Brain microvascular endothelial cell (primary cell): ENCODE data around the gene EFNA5.

ENCODE experiments used
- DNase-seq: peaks from one replicate; pipeline ENCODE4 v3.0.0-alpha.2; 2020
- H3K27ac ChIP-seq: fragments of 250-450 bp; sonication (Bioruptor Pico); 2 replicates; pipeline ENCODE4 v1.5.1; 2020; ENCODE audit warnings: mild to moderate bottlenecking, moderate library complexity
- H3K27me3 ChIP-seq: fragments of 250-450 bp; sonication (Bioruptor Pico); replicated peaks from 2 replicates; pipeline ENCODE4 v1.5.1; 2020; ENCODE audit warnings: mild to moderate bottlenecking
- H3K36me3 ChIP-seq: fragments of 250-450 bp; sonication (Bioruptor Pico); replicated peaks from 2 replicates; pipeline ENCODE4 v1.5.1; 2020; ENCODE audit warnings: mild to moderate bottlenecking
- H3K4me3 ChIP-seq: 2 replicates; pipeline ENCODE4 v1.5.1; 2011; ENCODE audit warnings: low read depth, mild to moderate bottlenecking, control low read depth, low read length, moderate library complexity
- in situ Hi-C: cut with HindIII; loops from 2 replicates; pipeline ENCODE4 v1.10.0; 2017; ENCODE audit warnings: low sequenced_read_pairs, low pct_ligation_motif_present
- TF ChIP-seq, protein P1 (sequence below): IDR thresholded peaks from 2 replicates; pipeline ENCODE4 v1.5.1; 2011; ENCODE audit warnings: low read depth, mild to moderate bottlenecking, moderate library complexity, low read length, control low read depth, inconsistent platforms; ENCODE audit errors: missing control alignments

Gene EFNA5

DNA sequence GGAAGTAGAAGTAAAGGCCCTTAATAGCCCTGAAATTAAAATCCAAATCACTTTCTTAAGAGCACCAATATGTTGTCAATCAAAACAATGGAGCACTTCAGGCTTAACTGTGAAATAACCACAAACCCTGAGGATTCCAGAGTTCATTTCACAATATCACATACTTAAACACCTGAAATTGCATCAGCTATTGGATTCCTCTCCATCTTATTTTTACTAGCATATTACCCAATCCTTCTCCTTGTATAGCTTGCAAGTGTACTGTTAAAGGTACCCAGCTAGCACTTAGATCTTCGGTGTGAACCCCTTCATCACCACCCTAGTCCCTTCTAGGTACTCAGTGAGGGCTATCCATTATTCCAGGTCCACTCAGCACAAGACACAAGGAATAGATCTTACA is 287.3 kb downstream of the EFNA5 start:
- in situ Hi-C loops, result no loop called here
- Histone ChIP-seq H3K4me3 (no peak overlapping the region), H3K36me3 (no peaks in the 10 kb centered on the region), H3K27ac (no peak overlapping the region), H3K27me3 (no peaks in the 10 kb centered on the region)
- no peak for DNase-seq
- TF ChIP-seq, protein P1, sequence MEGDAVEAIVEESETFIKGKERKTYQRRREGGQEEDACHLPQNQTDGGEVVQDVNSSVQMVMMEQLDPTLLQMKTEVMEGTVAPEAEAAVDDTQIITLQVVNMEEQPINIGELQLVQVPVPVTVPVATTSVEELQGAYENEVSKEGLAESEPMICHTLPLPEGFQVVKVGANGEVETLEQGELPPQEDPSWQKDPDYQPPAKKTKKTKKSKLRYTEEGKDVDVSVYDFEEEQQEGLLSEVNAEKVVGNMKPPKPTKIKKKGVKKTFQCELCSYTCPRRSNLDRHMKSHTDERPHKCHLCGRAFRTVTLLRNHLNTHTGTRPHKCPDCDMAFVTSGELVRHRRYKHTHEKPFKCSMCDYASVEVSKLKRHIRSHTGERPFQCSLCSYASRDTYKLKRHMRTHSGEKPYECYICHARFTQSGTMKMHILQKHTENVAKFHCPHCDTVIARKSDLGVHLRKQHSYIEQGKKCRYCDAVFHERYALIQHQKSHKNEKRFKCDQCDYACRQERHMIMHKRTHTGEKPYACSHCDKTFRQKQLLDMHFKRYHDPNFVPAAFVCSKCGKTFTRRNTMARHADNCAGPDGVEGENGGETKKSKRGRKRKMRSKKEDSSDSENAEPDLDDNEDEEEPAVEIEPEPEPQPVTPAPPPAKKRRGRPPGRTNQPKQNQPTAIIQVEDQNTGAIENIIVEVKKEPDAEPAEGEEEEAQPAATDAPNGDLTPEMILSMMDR, result no peak

DNA sequence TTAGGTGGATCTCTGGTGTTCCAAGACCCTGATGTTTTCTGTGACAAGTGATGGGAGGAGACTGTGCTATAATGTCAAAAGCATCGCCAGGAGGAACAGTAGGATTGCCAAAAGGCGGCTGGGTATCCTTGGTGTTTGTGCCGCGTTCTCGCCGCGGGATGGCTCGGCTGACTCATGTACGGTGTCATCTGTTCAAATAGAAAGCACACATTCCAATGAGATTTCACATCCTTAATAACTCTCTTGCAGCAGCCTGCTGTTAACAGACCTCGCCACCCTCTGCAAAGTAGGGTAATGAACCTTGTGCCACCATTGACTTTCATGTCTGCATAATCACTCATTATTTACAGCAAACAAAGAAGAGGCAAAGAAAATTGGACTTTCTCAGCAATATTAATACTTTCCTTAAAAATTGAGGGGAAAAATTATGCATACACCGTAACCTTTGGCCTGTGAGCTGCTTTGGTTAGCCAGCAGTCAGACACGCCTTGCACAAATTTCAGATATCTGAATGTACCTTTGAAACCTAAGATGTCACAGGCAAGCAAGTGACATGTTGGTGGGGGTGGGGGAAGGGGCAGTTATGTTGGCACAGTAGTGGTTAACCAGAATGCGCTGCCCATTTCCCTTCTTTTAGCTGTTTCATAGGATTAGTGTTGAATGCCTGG is 289.4 kb downstream of the EFNA5 start:
- peak; percentile 90 for DNase-seq
- Histone ChIP-seq H3K4me3 (no peak overlapping the region), H3K27ac (peak overlapping the region; percentile 36), H3K27me3 (no peaks in the 10 kb centered on the region), H3K36me3 (no peaks in the 10 kb centered on the region)
- in situ Hi-C loops, result no loop called here
- TF ChIP-seq, protein P1, result peak; percentile 17

DNA sequence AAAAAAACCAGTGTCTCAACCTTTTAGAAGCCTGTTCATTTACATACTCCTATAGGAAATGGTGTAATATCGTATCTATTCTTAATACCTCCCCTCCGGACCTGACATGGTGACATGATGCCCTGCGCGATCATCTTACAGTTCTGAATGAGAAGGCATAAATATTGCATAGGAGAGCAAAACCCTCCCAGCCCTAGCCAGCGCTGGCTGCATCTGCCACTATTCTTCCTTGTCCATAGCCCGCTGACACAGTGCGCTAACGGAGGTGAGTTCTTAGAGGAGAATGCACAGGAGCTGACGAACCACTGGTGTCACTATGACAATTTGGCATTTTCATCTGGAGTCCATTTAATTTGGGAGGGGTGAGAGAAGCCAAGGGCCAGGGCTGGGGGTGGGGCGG is 290.1 kb downstream of the EFNA5 start:
- in situ Hi-C loops, result no loop called here
- H3K27me3 ChIP-seq, result no peaks in the 10 kb centered on the region
- DNase-seq, result no peak
- no peak overlapping the region for H3K4me3 ChIP-seq
- TF ChIP-seq, protein P1, result no peak
- H3K36me3 ChIP-seq, result no peaks in the 10 kb centered on the region
- no peak overlapping the region for H3K27ac ChIP-seq

DNA sequence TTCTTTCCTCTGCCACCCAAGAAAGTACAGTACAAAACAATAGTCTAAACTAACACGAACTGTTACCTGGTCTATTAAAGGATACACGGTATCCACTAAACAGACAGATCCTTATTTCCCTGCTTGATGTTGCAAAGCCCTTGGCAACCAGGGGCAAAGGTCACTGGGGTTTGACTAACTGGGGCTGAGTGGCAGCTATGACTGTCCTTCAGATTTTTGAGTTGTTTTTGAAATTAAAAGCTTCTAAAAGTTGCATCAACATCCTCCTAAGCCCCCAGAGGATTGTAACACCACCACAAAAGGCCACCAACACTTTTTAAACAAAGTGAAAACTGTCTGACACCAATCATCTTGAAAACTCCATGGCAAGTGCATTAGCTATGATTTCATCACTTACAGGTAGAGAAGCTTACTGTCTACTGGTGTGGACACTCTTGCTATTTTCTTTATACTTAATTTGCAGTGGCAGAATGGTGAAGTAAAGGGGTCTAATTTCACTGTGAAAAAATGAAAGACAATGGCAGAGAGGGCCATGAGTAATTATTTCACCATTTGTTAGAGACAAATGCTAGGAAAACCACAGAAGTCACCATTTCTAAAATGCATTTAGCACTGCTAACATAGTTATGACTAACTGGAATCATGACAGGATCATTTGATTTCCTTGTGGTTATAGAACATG is 292.4 kb downstream of the EFNA5 start:
- TF ChIP-seq, protein P1, result no peak
- Histone ChIP-seq H3K27me3 (no peaks in the 10 kb centered on the region), H3K27ac (no peak overlapping the region), H3K4me3 (no peak overlapping the region), H3K36me3 (no peaks in the 10 kb centered on the region)
- no peak for DNase-seq
- in situ Hi-C loops, result no loop called here

DNA sequence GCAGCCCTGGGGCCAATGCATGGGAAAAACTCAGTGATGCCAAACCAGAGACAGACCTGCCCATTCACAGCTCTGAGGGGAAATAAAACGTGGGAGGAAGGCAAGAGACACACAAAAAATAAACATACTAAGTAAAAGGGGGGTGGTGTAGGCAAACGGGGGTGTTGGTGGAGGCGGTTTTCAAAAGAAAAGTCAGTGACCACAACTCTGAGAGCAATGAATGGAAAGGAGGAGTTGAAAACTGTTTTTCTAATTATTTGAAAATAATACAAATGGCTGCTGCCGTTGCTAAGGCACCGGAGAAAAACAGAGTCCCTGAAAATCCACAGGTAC is 293.5 kb downstream of the EFNA5 start:
- DNase-seq, result no peak
- in situ Hi-C loops, result no loop called here
- Histone ChIP-seq H3K4me3 (no peak overlapping the region), H3K27me3 (no peaks in the 10 kb centered on the region), H3K27ac (peak overlapping the region; percentile 67), H3K36me3 (no peaks in the 10 kb centered on the region)
- TF ChIP-seq, protein P1, result no peak
